Measurements from ENCODE around the gene FAM186B.

DNA sequence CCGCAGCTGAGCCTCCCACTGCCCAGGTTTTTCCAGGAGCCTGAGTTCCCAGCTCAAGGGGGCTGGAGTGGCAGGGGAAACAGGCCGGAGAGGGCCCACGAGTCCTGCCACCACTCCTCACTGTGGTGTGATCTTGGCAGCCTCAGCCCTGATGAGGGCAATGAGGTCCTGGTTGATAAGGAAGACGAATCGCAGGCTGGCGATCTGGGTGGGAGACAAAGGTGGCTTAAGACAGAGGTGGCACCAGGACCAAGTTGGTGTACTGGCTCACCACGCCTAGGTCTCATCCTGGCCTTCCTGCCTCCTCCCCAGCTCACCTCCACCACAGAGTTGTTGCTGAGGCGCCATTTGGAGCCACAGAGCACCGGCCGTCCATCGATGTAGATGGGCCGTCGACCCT is 46.9 kb downstream of the FAM186B start:
- TF ChIP-seq GATA2 (IDR thresholded peaks at IDR 0.05; ENCODE audit: low read depth, low read length) (no peak), GATA3 (IDR thresholded peaks at IDR 0.05; ENCODE audit: low read depth, low read length) (no peak)

Measured in SH-SY5Y (cell line).